HEK293 (cell line): ENCODE results near the gene SEMA4F.

Source experiments
- CTCF ChIA-PET: fragments of 350-600 bp; formaldehyde crosslinking; extraction: SDS; loops from one replicate; lab custom pipeline; 2021; ENCODE audit warnings: antibody characterized with exemption; lab: Yijun Ruan, JAX
- POLR2A ChIA-PET: fragments of 300-600 bp; formaldehyde crosslinking; extraction: SDS; loops from one replicate; lab custom pipeline; 2020; ENCODE audit warnings: antibody characterized with exemption, inconsistent platforms; lab: Yijun Ruan, JAX
- H3K27ac ChIP-seq: fragments of 200-500 bp; sonication (Bioruptor generic); 2 replicates; pipeline ENCODE4 v1.5.1; 2014; ENCODE audit warnings: low read depth, low read length, control low read depth, inconsistent platforms; ENCODE audit errors: extremely low read depth
- H3K36me3 ChIP-seq, 2 experiments: fragments of 200-500 bp in 1 of 2; sonication (Bioruptor generic) in 1 of 2; 1 replicate in 1 of 2; 2 replicates in 1 of 2; pipeline ENCODE4 v1.5.1; 2014 to 2017; ENCODE audit warnings: inconsistent platforms in 2 of 2, low read length in 2 of 2; ENCODE audit not compliant: control insufficient read depth in 2 of 2, insufficient read depth in 1 of 2
- H3K4me1 ChIP-seq: fragments of 200-500 bp; sonication (Bioruptor generic); 2 replicates; pipeline ENCODE4 v1.5.1; 2014; ENCODE audit warnings: mild to moderate bottlenecking, low read length, inconsistent platforms; ENCODE audit not compliant: control insufficient read depth, insufficient read depth
- H3K4me3 ChIP-seq: 2 replicates; pipeline ENCODE4 v1.5.1; 2011; ENCODE audit warnings: low read depth, mild to moderate bottlenecking, control low read depth, low read length, moderate library complexity
- H3K9me3 ChIP-seq: fragments of 200-500 bp; sonication (Bioruptor generic); 2 replicates; pipeline ENCODE4 v1.5.1; 2014; ENCODE audit warnings: low read depth, low read length, inconsistent platforms; ENCODE audit not compliant: control insufficient read depth, insufficient read depth
- FEZF1 ChIP-seq: fragments of 450-650 bp; formaldehyde crosslinking; IDR thresholded peaks from 2 replicates; pipeline ENCODE4 v1.5.1; 2016; ENCODE audit warnings: missing biosample characterization, missing genetic modification characterization
- KLF1 ChIP-seq: fragments of 450-650 bp; formaldehyde crosslinking; IDR thresholded peaks from 2 replicates; pipeline ENCODE4 v1.5.1; 2016; ENCODE audit warnings: missing biosample characterization, missing genetic modification characterization
- OSR2 ChIP-seq: fragments of 450-650 bp; formaldehyde crosslinking; IDR thresholded peaks from 2 replicates; pipeline ENCODE4 v1.5.1; 2016; ENCODE audit warnings: missing biosample characterization, missing genetic modification characterization
- SP3 ChIP-seq: fragments of 450-650 bp; formaldehyde crosslinking; IDR thresholded peaks from 2 replicates; pipeline ENCODE4 v1.5.1; 2016; ENCODE audit warnings: missing biosample characterization, missing genetic modification characterization
- ZNF155 ChIP-seq: fragments of 450-650 bp; formaldehyde crosslinking; IDR thresholded peaks from 2 replicates; pipeline ENCODE4 v1.5.1; 2016; ENCODE audit warnings: missing biosample characterization, missing genetic modification characterization
- ZNF174 ChIP-seq: fragments of 450-650 bp; formaldehyde crosslinking; IDR thresholded peaks from 2 replicates; pipeline ENCODE4 v1.5.0; 2017; ENCODE audit warnings: missing biosample characterization, mild to moderate bottlenecking, missing genetic modification characterization
- ZNF274 ChIP-seq, 2 experiments: fragments of 200-500 bp in 1 of 2; fragments of 450-650 bp in 1 of 2; sonication (Bioruptor generic) in 1 of 2; formaldehyde crosslinking in 1 of 2; IDR thresholded peaks; 2 replicates each; pipeline versions ENCODE4 v1.5.1 to v1.6.1; 2014 to 2016; ENCODE audit warnings: borderline replicate concordance in 1 of 2, inconsistent platforms in 1 of 2, low read length in 1 of 2, missing biosample characterization in 1 of 2, missing genetic modification characterization in 1 of 2
- ZNF302 ChIP-seq: fragments of 450-650 bp; formaldehyde crosslinking; IDR thresholded peaks from 2 replicates; pipeline ENCODE4 v1.5.1; 2016; ENCODE audit warnings: missing biosample characterization, missing genetic modification characterization, low read depth
- ZNF341 ChIP-seq: fragments of 450-650 bp; formaldehyde crosslinking; IDR thresholded peaks from 2 replicates; pipeline ENCODE4; 2016; ENCODE audit warnings: low read depth, missing biosample characterization, missing genetic modification characterization
- ZNF354C ChIP-seq: fragments of 450-650 bp; formaldehyde crosslinking; IDR thresholded peaks from 2 replicates; pipeline ENCODE4 v1.5.1; 2016; ENCODE audit warnings: missing biosample characterization, missing genetic modification characterization, low read depth, borderline replicate concordance
- ZNF416 ChIP-seq: fragments of 450-650 bp; formaldehyde crosslinking; IDR thresholded peaks from 2 replicates; pipeline ENCODE4 v1.5.1; 2016; ENCODE audit warnings: missing biosample characterization, missing genetic modification characterization
- ZNF423 ChIP-seq: fragments of 450-650 bp; formaldehyde crosslinking; IDR thresholded peaks from 2 replicates; pipeline ENCODE4 v1.5.1; 2016; ENCODE audit warnings: missing biosample characterization, missing genetic modification characterization
- ZNF585B ChIP-seq: fragments of 450-650 bp; formaldehyde crosslinking; IDR thresholded peaks from 2 replicates; pipeline ENCODE4 v1.5.1; 2016; ENCODE audit warnings: missing biosample characterization, missing genetic modification characterization
- ZNF596 ChIP-seq: fragments of 450-650 bp; IDR thresholded peaks from 2 replicates; pipeline ENCODE4 v1.5.0; 2018; ENCODE audit warnings: missing biosample characterization, mild to moderate bottlenecking, missing genetic modification characterization, moderate library complexity
- ZNF747 ChIP-seq: fragments of 450-650 bp; formaldehyde crosslinking; IDR thresholded peaks from 2 replicates; pipeline ENCODE4 v1.5.1; 2016; ENCODE audit warnings: missing biosample characterization, missing genetic modification characterization
- TF ChIP-seq, protein P1 (sequence below): fragments of 450-650 bp; formaldehyde crosslinking; IDR thresholded peaks from 2 replicates; pipeline ENCODE4 v1.5.0; 2017; ENCODE audit warnings: missing biosample characterization, missing genetic modification characterization, borderline replicate concordance
- TF ChIP-seq, protein P2 (sequence below): fragments of 450-650 bp; formaldehyde crosslinking; conservative IDR thresholded peaks from 2 replicates; pipeline ENCODE4 v1.5.1; 2016; ENCODE audit warnings: low read depth, missing biosample characterization, missing genetic modification characterization
- TF ChIP-seq, protein P3 (sequence below): fragments of 450-650 bp; formaldehyde crosslinking; IDR thresholded peaks from 2 replicates; pipeline ENCODE4 v1.5.1; 2017; ENCODE audit warnings: missing biosample characterization, mild to moderate bottlenecking, missing genetic modification characterization, moderate library complexity
- TF ChIP-seq, protein P4 (sequence below): fragments of 450-650 bp; formaldehyde crosslinking; IDR thresholded peaks from 2 replicates; pipeline ENCODE4 v1.5.1; 2016; ENCODE audit warnings: missing biosample characterization, missing genetic modification characterization
- TF ChIP-seq, protein P5 (sequence below): fragments of 450-650 bp; formaldehyde crosslinking; IDR thresholded peaks from 2 replicates; pipeline ENCODE4 v1.5.1; 2016; ENCODE audit warnings: missing biosample characterization, missing genetic modification characterization, low read depth

Gene SEMA4F

DNA sequence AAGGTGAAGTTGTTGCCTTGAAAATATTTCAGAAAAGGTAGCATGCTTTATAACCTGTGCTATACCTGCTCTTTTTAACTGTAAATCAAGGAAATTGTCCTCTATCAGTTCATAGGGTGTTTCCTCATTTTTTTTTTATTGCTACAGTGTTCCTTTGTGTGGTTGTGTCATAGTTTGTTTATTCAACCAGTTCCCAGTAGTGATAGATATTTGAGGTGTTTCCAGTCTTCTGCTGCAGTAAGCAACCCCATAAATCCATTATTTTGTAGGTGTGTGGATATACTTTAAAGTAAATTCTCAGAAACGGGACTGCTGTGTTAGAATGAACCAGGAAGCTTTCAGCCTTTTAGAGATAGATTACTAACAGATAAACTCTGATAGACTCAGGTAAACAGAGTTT is 39.6 kb downstream of the SEMA4F start (continued):
- no peak for TF ChIP-seq FEZF1 (tag by site-specific recombination)

DNA sequence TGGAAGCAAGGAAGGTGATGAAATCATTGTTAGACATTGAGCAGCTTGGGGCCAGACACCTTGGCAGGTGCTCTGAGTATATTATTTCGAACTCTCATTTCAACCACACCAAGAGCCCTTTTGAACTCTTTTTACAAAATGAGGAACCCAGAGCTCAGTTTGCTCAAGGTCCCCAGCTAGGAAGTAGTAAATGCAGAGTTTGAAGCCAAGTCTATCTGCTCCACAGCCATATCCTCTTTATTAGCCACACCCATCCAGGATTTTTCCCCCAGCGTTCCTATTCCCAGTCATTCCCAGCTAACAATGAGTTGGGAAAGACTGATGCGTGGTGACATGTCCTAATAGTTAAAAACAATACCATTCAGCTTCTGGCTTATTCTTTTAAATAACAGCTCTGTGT is 40.2 kb downstream of the SEMA4F start:
- Histone ChIP-seq H3K4me1 (no peaks in the 10 kb centered on the region), H3K36me3 (no peaks in the 10 kb centered on the region), H3K4me3 (no peak overlapping the region), H3K9me3 (no peaks in the 10 kb centered on the region), H3K27ac (no peak overlapping the region)
- TF ChIP-seq ZNF747 = no peak
- TF ChIP-seq ZNF155 (tag by site-specific recombination) = no peak
- TF ChIP-seq ZNF274 (IDR thresholded peaks at IDR 0.05; ENCODE audit: low read length) = no peak
- no peak for TF ChIP-seq ZNF274 (tag by site-specific recombination; IDR thresholded peaks at IDR 0.05; ENCODE audit: borderline replicate concordance)
- TF ChIP-seq ZNF341 (tag by site-specific recombination) = no peak
- TF ChIP-seq, protein P1, sequence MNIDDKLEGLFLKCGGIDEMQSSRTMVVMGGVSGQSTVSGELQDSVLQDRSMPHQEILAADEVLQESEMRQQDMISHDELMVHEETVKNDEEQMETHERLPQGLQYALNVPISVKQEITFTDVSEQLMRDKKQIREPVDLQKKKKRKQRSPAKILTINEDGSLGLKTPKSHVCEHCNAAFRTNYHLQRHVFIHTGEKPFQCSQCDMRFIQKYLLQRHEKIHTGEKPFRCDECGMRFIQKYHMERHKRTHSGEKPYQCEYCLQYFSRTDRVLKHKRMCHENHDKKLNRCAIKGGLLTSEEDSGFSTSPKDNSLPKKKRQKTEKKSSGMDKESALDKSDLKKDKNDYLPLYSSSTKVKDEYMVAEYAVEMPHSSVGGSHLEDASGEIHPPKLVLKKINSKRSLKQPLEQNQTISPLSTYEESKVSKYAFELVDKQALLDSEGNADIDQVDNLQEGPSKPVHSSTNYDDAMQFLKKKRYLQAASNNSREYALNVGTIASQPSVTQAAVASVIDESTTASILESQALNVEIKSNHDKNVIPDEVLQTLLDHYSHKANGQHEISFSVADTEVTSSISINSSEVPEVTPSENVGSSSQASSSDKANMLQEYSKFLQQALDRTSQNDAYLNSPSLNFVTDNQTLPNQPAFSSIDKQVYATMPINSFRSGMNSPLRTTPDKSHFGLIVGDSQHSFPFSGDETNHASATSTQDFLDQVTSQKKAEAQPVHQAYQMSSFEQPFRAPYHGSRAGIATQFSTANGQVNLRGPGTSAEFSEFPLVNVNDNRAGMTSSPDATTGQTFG (tag by site-specific recombination) = no peak
- no peak for TF ChIP-seq SP3 (tag by site-specific recombination)
- no peak for TF ChIP-seq ZNF416 (tag by site-specific recombination)
- TF ChIP-seq ZNF596 (tag by site-specific recombination) = no peak
- TF ChIP-seq ZNF423 (tag by site-specific recombination) = no peak
- TF ChIP-seq ZNF354C (tag by site-specific recombination) = no peak
- no peak for TF ChIP-seq ZNF174 (tag by site-specific recombination)
- TF ChIP-seq ZNF585B (tag by site-specific recombination) = no peak
- TF ChIP-seq, protein P2, sequence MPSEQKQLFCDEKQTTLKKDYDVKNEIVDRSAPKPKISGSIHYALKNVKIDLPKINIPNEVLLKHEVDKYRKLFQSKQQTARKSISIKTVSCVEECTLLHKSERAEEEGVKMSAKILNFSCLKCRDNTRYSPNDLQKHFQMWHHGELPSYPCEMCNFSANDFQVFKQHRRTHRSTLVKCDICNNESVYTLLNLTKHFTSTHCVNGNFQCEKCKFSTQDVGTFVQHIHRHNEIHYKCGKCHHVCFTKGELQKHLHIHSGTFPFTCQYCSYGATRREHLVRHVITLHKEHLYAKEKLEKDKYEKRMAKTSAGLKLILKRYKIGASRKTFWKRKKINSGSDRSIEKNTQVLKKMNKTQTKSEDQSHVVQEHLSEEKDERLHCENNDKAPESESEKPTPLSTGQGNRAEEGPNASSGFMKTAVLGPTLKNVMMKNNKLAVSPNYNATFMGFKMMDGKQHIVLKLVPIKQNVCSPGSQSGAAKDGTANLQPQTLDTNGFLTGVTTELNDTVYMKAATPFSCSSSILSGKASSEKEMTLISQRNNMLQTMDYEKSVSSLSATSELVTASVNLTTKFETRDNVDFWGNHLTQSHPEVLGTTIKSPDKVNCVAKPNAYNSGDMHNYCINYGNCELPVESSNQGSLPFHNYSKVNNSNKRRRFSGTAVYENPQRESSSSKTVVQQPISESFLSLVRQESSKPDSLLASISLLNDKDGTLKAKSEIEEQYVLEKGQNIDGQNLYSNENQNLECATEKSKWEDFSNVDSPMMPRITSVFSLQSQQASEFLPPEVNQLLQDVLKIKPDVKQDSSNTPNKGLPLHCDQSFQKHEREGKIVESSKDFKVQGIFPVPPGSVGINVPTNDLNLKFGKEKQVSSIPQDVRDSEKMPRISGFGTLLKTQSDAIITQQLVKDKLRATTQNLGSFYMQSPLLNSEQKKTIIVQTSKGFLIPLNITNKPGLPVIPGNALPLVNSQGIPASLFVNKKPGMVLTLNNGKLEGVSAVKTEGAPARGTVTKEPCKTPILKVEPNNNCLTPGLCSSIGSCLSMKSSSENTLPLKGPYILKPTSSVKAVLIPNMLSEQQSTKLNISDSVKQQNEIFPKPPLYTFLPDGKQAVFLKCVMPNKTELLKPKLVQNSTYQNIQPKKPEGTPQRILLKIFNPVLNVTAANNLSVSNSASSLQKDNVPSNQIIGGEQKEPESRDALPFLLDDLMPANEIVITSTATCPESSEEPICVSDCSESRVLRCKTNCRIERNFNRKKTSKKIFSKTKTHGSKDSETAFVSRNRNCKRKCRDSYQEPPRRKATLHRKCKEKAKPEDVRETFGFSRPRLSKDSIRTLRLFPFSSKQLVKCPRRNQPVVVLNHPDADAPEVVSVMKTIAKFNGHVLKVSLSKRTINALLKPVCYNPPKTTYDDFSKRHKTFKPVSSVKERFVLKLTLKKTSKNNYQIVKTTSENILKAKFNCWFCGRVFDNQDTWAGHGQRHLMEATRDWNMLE (tag by site-specific recombination) = no peak
- TF ChIP-seq, protein P3, sequence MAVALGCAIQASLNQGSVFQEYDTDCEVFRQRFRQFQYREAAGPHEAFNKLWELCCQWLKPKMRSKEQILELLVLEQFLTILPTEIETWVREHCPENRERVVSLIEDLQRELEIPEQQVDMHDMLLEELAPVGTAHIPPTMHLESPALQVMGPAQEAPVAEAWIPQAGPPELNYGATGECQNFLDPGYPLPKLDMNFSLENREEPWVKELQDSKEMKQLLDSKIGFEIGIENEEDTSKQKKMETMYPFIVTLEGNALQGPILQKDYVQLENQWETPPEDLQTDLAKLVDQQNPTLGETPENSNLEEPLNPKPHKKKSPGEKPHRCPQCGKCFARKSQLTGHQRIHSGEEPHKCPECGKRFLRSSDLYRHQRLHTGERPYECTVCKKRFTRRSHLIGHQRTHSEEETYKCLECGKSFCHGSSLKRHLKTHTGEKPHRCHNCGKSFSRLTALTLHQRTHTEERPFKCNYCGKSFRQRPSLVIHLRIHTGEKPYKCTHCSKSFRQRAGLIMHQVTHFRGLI = no peak
- TF ChIP-seq, protein P4, sequence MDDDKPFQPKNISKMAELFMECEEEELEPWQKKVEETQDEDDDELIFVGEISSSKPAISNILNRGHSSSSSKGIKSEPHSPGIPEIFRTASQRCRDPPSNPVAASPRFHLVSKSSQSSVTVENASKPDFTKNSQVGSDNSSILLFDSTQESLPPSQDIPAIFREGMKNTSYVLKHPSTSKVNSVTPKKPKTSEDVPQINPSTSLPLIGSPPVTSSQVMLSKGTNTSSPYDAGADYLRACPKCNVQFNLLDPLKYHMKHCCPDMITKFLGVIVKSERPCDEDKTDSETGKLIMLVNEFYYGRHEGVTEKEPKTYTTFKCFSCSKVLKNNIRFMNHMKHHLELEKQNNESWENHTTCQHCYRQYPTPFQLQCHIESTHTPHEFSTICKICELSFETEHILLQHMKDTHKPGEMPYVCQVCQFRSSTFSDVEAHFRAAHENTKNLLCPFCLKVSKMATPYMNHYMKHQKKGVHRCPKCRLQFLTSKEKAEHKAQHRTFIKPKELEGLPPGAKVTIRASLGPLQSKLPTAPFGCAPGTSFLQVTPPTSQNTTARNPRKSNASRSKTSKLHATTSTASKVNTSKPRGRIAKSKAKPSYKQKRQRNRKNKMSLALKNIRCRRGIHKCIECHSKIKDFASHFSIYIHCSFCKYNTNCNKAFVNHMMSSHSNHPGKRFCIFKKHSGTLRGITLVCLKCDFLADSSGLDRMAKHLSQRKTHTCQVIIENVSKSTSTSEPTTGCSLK = no peak
- TF ChIP-seq KLF1 (tag by site-specific recombination) = no peak
- TF ChIP-seq ZNF302 (tag by site-specific recombination) = no peak
- TF ChIP-seq, protein P5, sequence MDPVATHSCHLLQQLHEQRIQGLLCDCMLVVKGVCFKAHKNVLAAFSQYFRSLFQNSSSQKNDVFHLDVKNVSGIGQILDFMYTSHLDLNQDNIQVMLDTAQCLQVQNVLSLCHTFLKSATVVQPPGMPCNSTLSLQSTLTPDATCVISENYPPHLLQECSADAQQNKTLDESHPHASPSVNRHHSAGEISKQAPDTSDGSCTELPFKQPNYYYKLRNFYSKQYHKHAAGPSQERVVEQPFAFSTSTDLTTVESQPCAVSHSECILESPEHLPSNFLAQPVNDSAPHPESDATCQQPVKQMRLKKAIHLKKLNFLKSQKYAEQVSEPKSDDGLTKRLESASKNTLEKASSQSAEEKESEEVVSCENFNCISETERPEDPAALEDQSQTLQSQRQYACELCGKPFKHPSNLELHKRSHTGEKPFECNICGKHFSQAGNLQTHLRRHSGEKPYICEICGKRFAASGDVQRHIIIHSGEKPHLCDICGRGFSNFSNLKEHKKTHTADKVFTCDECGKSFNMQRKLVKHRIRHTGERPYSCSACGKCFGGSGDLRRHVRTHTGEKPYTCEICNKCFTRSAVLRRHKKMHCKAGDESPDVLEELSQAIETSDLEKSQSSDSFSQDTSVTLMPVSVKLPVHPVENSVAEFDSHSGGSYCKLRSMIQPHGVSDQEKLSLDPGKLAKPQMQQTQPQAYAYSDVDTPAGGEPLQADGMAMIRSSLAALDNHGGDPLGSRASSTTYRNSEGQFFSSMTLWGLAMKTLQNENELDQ (tag by site-specific recombination) = no peak
- TF ChIP-seq OSR2 = no peak
- ChIA-PET POLR2A (no interaction called here), CTCF (interaction anchor here (0.8 to 2.2 kb wide), 3 partner anchors 10 to 182 kb away, joined by 3 to 18 read pairs (median 9); no protein-coding TSS in a partner anchor)
